ENCODE results near the gene ANKS6.

ANKS6 gene

DNA sequence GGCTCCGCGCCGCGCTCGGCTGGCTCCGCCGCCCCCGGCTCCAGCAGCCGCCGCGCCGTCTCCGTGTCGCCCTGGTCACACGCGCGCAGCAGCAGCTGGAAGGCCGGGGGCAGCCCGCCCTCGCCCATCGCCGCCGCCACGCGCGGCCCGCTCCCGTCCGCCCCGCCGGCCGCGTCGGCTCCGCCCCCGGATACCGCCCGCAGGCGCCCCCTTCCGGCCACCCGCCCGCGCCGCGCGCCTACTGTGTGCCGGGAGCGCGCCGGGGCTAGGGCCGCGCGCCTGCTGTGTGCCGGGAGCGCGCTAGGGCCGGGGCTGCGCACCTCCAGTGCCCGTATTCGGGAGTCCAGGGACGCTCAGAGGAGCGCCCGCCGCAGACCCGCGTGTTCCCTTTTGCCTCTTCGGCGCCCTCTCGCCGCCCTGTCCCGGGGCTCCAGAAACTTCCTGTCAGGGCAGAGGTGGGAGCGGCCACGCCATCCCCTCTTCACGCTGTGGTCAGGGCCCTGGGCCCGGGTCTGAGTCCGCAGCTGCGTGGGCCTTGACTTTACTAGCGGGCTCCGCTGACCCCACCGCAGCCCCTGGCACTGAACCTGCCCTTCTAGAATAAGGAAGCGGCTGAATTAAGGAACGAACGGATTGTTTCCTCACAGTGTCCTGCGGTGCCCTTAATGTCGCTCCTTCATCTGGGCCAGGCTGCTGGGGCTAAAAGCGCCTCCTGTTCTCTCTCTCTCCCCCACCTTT is at the start of gene ANKS6:
ANKS6 (minus strand) TSS at position 192 of the 738 bp plus-strand sequence; CDS start at position 128, 64 bp downstream.
- peak; percentile 97 for DNase-seq (ENCODE audit: low spot score)

DNA sequence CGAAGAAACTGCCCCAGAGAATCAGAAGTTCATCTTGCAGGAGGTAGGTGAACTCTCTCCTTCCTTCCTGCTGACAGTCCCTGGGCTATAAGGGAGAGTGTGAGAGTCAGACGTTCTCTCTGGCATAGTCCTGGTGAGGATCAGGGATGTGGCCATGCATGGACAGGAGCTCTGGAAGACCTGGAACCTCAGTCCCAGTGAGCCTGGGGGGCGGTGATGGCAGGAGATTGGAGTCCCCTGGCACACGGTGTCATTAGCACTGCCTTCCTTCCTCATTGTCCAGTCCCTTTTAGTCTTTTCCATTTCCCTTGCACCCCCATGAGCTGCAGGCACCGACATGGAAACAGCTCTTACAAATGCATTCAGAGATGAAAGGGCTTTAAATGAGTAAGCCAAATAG is 49.7 kb upstream of the ANKS6 start:
- no peak for DNase-seq (ENCODE audit: low spot score)

DNA sequence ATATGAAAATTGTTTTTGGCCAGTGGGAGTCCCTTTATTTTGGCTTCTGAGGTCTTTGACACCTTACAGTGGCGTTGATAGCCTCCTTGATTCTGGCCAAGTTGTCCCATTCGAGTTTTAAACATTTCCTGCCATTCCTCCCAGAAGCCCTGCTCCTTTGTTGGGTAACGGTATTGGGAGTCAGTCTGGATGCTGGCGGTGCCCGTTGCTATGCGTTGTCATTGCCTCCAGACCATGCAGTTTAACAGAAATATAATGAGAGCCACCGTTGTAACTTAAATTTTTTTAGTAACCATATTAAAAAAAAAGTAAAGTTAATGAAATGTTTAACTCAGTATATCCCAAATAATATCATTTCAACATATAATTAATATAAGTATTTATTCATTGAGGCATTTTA is 46.2 kb upstream of the ANKS6 start:
- DNase-seq (ENCODE audit: low spot score): no peak

DNA sequence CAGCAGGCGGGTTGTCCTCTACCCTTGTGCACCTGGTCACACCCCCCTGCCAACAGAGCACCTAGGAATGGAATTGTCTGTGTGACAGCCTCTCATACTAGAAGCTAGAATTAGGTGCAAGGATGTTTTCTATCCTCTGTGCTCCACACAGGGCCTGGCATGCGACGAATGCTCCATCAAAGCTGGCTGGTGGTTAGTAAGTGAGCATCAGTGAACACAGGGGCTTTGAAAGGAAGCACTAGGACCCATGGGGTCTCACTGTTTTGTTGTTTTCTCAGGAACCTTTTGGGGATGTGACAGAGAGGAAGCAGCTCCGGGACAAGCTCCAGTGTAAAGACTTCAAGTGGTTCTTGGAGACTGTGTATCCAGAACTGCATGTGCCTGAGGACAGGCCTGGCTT is 43.4 kb upstream of the ANKS6 start:
- DNase-seq (ENCODE audit: low spot score): no peak

DNA sequence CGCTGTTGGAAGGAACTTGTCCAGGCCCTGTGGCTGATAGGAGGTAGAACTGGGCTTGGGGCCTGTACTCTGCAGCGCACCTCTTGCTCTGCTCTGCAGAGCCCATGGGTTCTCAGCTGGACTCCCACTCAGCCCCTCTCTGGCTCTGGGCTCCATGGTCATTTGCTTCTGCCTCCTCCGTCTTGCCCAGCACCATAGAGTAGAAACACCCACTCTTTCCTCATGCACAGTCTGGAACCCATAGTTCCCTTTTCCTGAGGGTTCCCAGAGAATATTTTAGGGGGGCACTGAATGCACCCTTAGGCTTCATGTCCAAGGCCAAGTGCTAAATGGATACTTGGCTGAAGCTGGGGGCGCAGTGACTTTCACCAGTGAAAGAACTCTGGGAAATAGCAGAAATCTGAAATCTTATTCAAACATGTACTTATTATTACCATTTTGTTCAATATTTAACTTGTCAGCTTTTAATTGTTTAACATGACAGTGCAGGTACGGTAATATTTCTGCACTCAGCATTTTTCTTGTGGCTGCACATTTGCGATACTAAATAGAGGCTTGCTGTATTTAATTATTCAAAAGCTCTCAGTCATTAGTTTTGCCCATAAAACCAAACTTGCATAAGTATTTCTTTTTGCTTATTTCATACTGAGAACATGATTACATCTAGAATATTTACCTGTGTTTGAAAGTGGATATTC is 42.7 kb upstream of the ANKS6 start:
- no peak for DNase-seq (ENCODE audit: low spot score)

DNA sequence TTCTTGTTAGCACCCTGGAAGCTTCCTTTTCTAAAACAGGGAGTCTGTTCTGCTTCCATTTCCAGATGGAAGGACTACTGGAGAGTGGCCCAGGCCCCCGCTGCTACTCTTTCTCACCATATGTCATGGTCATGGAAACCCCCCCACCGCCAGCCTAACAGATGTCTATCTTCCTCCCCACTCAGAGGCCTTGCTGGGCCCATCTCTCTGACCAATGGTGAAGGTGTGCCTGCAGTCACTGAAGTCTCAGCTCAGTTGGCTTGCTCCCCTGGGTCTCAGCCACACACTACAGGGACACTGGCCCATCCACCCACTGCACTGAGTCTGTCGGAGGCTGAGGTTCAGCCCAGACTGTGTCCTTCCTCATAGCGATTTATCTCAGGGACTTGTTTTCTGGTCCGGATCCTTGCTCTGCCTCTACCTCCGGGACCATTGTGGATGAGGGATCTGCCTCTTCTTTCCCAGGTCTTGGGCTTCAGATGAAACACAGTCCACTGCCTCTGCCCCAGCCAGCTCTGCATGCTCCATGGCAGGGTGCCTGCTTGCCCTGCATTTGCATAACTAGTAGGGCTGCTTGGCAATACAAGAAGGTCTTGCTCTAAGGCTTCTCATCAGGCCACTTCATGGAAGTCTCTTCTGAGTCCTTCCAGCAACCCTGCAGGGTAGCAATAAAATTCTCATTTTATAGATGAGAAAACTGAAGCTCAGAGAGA is 42.0 kb upstream of the ANKS6 start:
- no peak for DNase-seq (ENCODE audit: low spot score)

DNA sequence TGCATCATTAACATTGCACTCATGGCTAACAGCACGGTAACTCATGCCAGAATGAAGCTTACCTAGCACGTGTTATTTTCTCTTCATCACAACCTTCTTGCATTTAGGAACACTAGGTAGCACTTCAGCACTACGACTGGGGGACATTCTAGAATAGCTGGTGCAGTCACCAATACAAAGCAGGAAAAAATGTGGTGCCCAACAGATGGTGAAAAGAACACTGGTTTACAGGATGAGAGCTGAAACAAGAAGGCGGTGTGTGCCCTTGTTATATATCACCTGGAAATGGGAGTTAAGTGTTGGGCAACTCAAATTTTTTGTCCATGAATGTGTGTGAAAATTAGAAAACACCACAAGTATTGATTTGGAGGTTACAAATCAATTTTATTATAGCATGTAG is 41.2 kb upstream of the ANKS6 start:
- no peak for DNase-seq (ENCODE audit: low spot score)

DNA sequence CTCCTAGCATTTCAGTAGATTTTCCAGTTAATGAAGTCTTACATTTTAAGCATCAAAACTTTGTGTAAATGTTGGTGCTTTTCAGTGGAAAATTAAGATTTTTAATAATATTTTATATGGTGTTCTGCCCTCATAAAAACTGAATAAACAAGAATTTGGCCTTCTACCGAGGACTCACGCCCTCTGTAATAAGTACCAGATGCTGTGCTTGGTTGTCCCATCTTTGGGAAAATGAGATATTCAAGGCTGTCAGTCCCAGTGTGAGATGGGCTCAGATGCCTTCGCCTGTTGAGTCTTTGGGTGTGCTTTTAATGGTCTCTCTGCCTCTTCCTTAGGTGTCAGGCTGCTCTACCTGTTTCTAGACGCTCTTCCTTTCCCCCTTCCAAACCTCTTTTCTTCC is 39.9 kb upstream of the ANKS6 start:
- DNase-seq (ENCODE audit: low spot score): no peak

DNA sequence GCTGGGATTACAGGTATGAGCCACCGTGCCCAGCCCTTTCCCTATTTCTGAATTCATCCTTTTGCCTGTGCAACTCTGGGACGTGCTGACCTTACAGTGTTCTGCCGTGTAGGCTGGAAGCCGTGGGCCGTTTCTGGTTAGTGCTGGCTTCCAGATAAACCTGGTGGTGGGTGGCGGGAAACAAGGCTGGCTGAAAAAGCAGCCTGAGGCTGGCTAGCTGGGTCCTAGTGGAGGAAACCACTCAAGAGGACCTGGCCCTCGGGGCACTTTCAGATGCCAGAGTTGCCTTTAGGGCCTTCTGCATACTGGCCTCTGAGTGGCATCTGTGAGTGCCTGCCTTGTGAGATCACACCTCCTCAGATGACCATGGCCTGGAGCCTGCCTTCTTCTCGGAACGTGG is 38.0 kb upstream of the ANKS6 start:
- DNase-seq (ENCODE audit: low spot score): no peak

DNA sequence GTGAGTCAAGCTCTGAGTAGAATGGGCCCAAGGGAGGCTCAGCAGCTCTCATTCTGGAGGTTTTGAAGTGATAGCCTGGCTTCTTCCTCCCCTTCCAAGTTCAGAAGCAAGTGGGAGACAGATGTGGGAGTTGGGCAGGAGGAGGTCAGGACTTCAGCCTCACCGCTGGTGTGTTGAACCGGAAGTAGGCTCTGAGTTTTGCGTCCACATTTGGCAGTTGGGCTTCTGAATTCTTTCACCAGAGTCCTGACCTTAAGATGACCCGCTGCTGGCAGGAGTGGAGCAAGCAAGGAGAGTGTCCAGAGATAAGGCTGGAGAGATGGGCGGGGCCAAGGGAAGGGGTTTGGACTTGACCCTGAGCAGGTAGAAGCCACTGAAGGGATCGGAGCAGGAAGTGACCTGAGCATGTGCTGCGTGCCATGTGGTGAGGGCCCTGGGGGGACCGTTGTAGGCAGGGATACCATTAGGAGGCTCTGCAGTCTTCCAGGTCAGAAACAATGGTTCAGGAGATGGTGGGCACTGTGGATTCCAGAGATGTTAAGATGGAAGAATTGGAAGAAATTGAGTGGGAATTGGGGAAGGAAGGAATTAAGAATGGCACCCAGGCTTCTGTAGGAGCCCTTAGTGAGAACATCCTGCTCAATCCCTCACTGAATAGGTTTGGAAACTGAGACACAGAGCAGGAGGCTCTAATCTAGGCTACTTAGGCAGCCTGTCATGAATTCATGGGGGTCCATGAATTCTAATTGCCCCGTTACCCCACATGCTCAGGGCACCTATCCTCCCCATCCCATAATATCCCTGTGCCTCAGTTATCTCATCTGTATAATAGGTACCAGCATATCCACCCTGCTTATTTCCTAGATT is 37.0 kb upstream of the ANKS6 start:
- DNase-seq (ENCODE audit: low spot score): no peak

DNA sequence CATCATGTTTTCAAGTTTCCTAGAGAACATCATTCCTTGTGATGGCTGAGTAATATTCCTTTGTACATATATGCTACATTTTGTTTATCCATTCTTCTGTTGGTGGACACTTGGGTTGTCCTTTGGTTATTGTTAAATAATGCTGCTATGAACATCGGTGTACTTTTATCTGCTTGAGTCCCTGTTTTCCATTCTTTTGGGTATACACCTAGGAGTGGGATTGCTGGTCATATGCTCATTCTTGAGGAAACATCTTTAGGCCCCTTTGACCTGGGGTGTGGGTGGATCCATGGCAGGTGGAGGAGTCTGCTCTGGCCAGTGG is 36.4 kb upstream of the ANKS6 start:
- no peak for DNase-seq (ENCODE audit: low spot score)

DNA sequence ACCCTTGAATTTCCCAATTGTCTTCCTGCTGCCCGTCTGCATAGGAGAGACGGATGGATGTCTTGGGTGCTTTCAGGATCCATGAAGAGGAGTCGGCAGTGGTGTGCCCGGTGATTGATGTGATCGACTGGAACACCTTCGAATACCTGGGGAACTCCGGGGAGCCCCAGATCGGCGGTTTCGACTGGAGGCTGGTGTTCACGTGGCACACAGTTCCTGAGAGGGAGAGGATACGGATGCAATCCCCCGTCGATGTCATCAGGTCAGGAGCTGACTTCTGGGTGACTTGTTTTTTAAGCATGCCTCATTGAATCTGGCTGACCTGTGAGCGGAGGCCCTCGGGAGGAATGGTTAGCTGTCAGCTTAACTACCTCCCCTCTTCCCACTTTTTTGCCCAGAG is 35.3 kb upstream of the ANKS6 start:
- DNase-seq (ENCODE audit: low spot score): no peak

DNA sequence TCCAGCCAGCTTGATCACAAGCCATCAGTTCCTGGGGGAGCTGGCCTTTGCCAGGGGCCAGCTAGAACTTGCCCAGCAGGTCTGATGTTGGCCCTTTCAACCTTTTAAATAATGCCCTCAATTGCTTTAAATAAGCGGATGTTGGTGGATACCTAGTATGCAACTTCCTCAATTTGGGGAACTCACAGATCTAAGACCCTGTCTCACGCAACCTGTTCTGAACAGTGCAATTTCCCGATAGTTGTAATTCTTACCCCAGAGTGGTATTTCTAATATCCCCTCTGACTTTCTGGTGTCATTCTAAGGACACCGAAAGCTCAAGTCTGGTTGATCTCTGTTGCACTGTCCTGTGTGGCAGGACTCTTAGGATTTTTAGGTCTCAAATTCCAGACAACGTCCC is 34.2 kb upstream of the ANKS6 start:
- DNase-seq (ENCODE audit: low spot score): no peak

DNA sequence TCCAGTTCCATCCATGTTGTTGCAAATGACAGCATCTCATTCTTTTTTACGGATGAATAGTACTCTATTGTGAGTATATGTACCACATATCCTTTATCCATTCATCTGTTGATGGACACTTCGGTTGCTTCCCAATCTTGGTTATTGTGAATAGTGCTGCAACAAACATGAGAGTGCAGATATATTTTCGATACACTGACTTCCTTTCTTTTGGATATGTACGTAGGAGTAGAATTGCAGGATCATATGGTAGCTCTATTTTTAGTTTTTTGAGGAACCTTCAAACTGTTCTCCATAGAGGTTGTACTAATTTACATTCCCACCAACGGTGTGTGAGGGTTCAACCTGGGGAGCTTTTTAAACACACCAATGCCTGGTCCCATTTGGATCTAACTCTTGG is 33.4 kb upstream of the ANKS6 start:
- DNase-seq (ENCODE audit: low spot score): no peak

DNA sequence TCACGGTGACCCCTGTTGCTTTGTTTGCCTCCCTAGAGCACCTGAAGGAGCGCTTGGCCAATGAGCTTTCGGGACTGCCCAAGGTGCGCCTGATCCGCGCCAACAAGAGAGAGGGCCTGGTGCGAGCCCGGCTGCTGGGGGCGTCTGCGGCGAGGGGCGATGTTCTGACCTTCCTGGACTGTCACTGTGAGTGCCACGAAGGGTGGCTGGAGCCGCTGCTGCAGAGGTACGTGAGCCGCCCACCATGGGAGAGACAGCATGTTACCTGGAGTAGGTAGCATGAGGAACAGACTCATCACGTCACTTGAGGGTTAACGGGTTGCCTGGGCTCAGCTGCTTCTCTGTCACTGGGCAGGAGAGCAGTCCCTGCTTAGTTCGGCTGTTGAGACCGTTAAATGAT is 30.4 kb upstream of the ANKS6 start:
- no peak for DNase-seq (ENCODE audit: low spot score)

DNA sequence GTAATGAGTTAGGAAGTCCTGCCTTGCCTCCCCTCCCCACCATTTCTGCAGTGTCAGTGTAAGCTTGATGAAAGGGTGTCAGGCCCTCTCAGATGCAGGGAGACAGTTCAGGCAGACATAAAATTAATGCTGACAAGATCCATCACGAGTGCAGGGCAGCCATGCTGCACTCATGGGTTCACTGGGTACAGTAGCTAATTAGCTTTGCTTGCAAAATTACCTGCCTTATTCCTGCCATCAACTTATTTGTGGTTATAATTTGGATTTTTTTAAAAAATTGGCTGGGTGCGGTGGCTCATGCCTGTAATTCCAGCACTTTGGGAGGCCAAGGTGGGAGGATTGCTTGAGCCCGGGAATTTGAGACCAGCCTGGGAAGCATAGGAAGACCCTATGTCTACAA is 29.1 kb upstream of the ANKS6 start:
- DNase-seq (ENCODE audit: low spot score): no peak

DNA sequence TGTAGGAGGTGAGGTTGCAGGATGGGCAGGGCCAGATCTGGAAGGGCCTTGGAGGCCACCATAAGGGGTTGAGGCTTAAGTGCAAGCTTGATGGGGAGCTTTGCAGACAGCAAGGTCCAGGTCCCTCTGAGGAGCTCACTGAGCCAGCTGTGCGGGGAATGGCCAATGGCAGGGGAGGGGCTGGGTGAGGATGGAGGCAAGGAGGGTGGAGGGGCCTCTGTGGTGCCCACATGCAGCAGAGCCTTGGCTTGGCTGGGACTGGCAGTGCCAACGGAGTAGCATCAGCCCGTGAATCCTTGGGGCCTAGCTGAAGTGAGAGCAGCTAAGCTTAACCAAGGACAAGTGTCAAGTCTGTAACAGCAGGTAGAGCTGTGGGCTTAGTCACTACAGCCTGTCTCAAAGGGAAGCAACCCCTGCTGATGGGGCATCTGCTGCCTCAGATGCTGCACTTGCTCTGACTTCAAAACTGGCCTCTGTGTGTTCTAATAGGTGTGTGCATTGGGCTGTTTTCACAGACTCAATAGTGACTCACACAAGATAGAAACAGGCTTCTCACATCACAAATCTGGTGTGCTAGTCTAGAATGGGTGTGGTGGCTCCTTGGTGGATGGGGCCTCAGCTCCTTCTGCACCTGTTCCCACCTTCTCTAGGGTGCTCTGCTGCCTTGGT is 27.4 kb upstream of the ANKS6 start:
- no peak for DNase-seq (ENCODE audit: low spot score)

DNA sequence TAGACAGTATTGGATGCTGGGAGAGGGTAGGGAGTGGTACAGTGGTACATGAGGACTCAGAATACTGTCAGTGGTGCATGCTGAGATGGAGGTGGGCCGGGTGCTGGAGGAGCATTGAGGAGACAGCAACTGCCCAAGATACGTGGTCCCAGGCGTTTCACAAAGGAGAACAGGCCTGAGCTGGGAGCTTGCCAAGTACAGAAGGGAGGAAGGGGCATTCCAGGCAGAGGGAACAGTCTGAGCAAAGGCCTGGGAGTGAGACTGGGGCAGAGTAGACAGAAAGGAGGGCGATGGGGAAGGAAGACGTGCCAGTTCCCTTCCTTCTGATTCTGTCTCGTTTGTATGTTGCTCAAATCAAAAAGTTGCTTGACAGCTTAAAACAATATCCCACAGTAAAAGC is 26.3 kb upstream of the ANKS6 start:
- no peak for DNase-seq (ENCODE audit: low spot score)

DNA sequence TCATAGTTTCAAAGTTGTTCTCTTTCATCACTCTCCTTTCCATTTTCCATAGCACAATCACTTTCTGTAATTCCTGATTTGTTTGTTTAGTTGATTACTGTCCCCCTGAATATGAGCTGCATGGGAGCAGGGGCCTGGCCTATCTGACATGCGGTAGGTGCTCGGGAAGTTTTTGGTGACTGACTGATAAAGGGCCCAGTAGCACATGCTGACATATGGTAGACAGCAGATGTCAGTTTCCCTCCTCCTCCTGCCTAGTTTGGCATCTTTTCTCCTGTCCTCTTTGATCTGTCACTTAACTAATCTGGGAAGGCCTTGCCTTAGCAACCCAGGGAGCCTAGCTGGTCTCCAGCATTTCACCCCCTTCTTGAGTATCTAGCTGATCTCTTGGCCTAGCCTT is 25.5 kb upstream of the ANKS6 start:
- DNase-seq (ENCODE audit: low spot score): no peak

DNA sequence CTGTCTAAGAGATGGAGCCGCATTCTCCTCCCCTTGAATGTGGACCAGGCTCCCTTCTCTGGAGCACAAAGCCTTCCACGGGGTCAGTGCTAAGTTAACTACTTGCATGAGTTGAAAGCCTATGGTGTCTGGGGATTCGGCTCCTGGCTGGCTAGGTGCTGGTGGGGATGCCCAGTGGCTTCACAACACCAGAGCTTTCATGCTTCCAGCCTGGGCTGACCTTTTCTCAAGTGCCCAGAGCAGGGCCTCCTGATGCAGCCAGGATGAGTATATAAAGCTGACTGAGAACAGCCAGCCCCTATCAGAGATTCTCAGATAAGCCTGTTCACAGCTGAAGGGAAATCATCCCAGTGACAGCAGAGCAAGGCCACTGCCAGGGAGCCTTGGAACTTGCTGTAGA is 22.9 kb upstream of the ANKS6 start:
- DNase-seq (ENCODE audit: low spot score): no peak

DNA sequence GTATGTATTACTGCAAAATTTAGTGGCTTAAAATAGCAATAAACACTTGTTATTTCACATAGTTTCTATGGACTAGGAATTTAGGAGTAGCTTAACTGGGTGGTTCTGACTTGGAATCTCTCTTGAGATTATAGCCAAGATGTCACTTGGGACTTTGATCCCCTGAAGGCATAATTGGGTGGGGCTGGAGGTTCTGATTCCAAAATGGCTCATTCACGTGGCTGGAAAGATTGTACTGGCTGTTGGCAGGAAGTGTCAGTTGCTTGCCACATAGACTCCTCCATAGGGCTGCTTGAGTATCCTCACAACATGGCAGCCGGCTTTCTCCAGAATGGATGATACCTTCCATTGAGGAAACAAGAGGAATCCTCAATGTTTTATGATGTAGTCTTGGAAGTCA is 22.4 kb upstream of the ANKS6 start:
- DNase-seq (ENCODE audit: low spot score): no peak

DNA sequence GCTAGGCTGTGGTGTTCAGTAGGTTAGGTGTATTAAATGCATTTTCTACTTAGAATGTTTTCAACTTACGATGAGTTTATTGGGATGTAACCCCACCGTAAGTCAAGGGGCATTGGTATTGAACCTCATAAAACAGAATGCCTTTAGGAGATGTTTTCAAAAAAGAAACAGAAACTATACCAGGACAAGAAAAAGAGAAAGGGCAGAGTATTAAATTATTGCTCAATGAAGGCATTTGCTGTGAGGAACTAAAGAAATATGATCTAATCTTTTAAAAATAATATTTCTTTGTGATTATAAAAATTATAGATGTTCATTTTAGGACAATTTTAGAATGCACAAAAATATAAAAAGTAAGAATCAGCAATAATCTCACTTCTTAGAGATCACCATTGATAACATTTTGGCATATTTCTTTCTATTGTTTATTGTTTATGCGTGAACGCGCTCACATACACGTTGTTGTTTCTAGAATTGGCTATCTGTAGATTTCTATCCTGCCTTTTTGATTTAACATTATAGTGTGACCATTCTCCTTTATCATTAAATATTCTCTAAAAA is 19.1 kb upstream of the ANKS6 start:
- no peak for DNase-seq (ENCODE audit: low spot score)
